SK-MEL-5 (cell line): ENCODE data around the gene FAM3A. TPM values are rescaled to one million over a fixed set of nuclear protein-coding genes. Genes with fewer than 3 reads are reported as not detected.

Source experiments
- DNase-seq: peaks from one replicate; pipeline ENCODE4 v3.0.0-alpha.2; 2016; ENCODE audit warnings: low read depth, low spot score
- in situ Hi-C: cut with HindIII; loops from 2 replicates; pipeline ENCODE4 v1.10.0; 2016; ENCODE audit warnings: low sequenced_read_pairs, high pct_unique_total_duplicates, low pct_unique_long_range_greater_than_20kb
- small RNA-seq, 2 experiments: library from RNA; depleted of rRNA; stranded (forward); fragments of <200 nt; gene quantifications; one replicate each; pipeline ENCODE3, GENCODE V24; 2014
- total RNA-seq: library from RNA; depleted of rRNA; stranded (reverse); fragments of >200 nt; shearing (Covaris generic); gene quantifications from 2 replicates; pipeline ENCODE4 v1.2.3, GENCODE V29; 2014; rRNA removed

FAM3A gene
- total RNA-seq, 1 experiment from 2014 or later: 25.6 TPM

GRCh38 chrX:154457491-154458115 is 58.4 kb downstream of the FAM3A start:
- DNase-seq: no peak
- in situ Hi-C loops: no loop called here

Small RNA genes within 50 kb of the gene (small RNA-seq; reads per million reads assigned to genes)
- gene RN7SL697P: 0 reads per million in 2 experiments

Other genes starting within 250 kb of the FAM3A start
- gene TEX28, start 221.1 kb downstream of the FAM3A start, total RNA-seq: not detected in 2 replicates
- 0.42 TPM in 1 of 2 replicates, not detected in the other for gene TKTL1, start 220.4 kb downstream of the FAM3A start, total RNA-seq
- 108 and 138 TPM in 2 replicates for gene FLNA, start 141.6 kb downstream of the FAM3A start, total RNA-seq
- gene EMD, start 136.9 kb downstream of the FAM3A start, total RNA-seq: 15.4 and 21.3 TPM in 2 replicates
- 3,421 and 3,578 TPM in 2 replicates for gene RPL10, start 117.9 kb downstream of the FAM3A start, total RNA-seq
- 53.4 and 56.8 TPM in 2 replicates for gene DNASE1L1, start 107.0 kb downstream of the FAM3A start, total RNA-seq
- 17.6 and 25.3 TPM in 2 replicates for gene TAFAZZIN, start 104.7 kb downstream of the FAM3A start, total RNA-seq
- gene ATP6AP1, start 87.6 kb downstream of the FAM3A start, total RNA-seq: 88.8 and 93.6 TPM in 2 replicates
- 48.8 and 61.9 TPM in 2 replicates for gene GDI1, start 79.1 kb downstream of the FAM3A start, total RNA-seq
- 83.0 and 85.2 TPM in 2 replicates for gene FAM50A, start 72.1 kb downstream of the FAM3A start, total RNA-seq
- gene PLXNA3, start 58.0 kb downstream of the FAM3A start, total RNA-seq: not detected in 2 replicates
- 47.7 and 58.6 TPM in 2 replicates for gene LAGE3, start 37.0 kb downstream of the FAM3A start, total RNA-seq
- 58.3 and 64.6 TPM in 2 replicates for gene UBL4A, start 29.6 kb downstream of the FAM3A start, total RNA-seq
- gene SLC10A3, start 25.6 kb downstream of the FAM3A start, total RNA-seq: 9.8 and 11.9 TPM in 2 replicates
- gene G6PD, start 30.6 kb upstream of the FAM3A start, total RNA-seq: 39.1 and 52.7 TPM in 2 replicates
- 12.3 and 15.0 TPM in 2 replicates for gene IKBKG, start 31.4 kb upstream of the FAM3A start, total RNA-seq
- gene CTAG1A, start 68.9 kb upstream of the FAM3A start, total RNA-seq: not detected in 2 replicates
- gene CTAG1B, start 103.0 kb upstream of the FAM3A start, total RNA-seq: not detected in 2 replicates
- 0.29 and 1.0 TPM in 2 replicates for gene CTAG2, start 137.3 kb upstream of the FAM3A start, total RNA-seq
- 0.40 and 0.61 TPM in 2 replicates for gene GAB3, start 234.8 kb upstream of the FAM3A start, total RNA-seq
- 54.4 and 61.9 TPM in 2 replicates for gene DKC1, start 246.6 kb upstream of the FAM3A start, total RNA-seq